NCI-H1436 treated with DMSO at 0.1 percent for 48 hours (cell line): ENCODE results near the gene CCL23.
A peak's percentile ranks its signal among the peaks of the same experiment; 100 is the strongest.

ENCODE experiments used
- DNase-seq: peaks from one replicate; lab custom pipeline; 2025; lab: John Stamatoyannopoulos, UW

CCL23 gene

GRCh38 chr17:35969558-35970380 is 48.0 kb downstream of the CCL23 start:
- DNase-seq: peak; percentile 16

GRCh38 chr17:35968520-35969054 is 49.2 kb downstream of the CCL23 start:
- DNase-seq: no peak

GRCh38 chr17:35965272-35965671 is 52.5 kb downstream of the CCL23 start:
- DNase-seq: no peak

- no peak for DNase-seq
These were observed 54.1 kb downstream of the CCL23 start for GRCh38 chr17:35963663-35964062.
